ENCODE data around the gene RALGAPB.
"Not testable (repeated sequence)": the region's sequence is repeated elsewhere in the genome, so short reads cannot be mapped to it uniquely, and the experiment has no call there.

RALGAPB gene

DNA sequence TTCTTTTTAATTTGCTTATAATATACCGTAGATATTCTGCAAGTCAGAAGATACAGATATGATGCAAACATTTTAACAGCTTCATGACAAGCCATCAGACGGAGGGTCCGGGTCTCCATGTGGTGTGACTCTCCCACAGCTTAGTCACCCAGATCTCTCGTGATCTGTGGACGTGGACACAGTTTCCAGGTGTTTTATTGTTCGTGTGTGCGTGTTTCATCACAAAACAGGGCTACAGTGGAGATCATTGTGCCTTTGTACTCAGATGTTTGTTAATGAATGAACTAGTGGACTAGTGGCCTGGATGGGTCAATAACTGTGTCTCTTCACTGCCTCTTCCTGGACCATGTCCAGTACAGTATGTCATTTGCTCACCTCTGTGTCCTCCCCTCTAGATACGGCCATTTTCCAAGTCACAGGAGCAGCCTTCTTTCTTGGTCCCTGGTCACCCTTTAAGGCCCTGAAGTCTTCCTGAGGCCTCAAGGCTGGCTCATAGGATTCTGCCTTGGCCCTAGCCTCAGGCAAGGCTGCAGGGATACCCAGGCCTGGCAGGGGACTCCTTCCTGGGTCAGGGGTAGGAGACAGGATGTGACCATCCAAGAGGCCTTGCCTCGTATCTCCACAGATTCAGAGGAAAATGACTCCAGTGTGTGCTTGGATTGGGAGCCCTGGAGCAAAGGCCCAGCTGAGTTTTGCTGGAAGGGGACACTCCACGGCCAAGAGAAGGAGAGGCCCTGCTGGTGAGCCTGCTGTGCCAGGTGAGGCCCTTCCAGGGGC is 112.9 kb downstream of the RALGAPB start:
- Histone ChIP-seq H3K27ac (ENCODE audit: low read length) (no peak overlapping the region), H3K9me3 (ENCODE audit: control insufficient read depth in 2 of 2, low read length in 2 of 2) (no peaks in the 10 kb centered on the region), H3K9ac (ENCODE audit: low read length in 2 of 2) (no peak overlapping the region), H3K4me3 (ENCODE audit: low read length in 2 of 2) (no peak overlapping the region), H3K36me3 (ENCODE audit: control insufficient read depth in 2 of 2, insufficient read depth in 2 of 2, low read length in 2 of 2) (no peaks in the 10 kb centered on the region), H3K27me3 (ENCODE audit: control insufficient read depth in 1 of 2, insufficient read depth in 2 of 2, low read length in 2 of 2) (peaks cover 6 to 22% of the 10 kb centered on the region in 2 donors), H3K4me1 (ENCODE audit: control insufficient read depth, insufficient read depth, low read length) (no peaks in the 10 kb centered on the region)

DNA sequence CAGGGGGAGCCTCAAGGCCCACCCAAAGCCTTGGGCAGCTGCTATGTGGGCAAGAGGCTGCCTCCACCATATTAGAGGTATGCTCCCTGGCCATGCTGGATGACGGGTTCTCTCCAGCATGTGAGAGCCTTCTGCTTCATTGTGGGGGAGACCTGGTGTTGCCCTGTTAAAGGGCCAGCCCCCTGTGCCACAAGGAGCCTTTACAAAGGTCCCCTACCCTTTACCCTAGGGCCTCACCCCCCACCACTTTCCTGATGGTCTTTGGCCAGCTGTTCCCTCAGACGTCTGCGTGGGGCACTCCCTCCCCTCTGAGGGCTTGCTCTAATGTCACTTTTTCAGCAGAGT is 113.5 kb downstream of the RALGAPB start:
- H3K4me1 ChIP-seq (ENCODE audit: control insufficient read depth, insufficient read depth, low read length): no peaks in the 10 kb centered on the region
- H3K27me3 ChIP-seq (ENCODE audit: control insufficient read depth in 1 of 2, insufficient read depth in 2 of 2, low read length in 2 of 2): peaks cover 12 to 28% of the 10 kb centered on the region in 2 donors
- H3K9me3 ChIP-seq (ENCODE audit: control insufficient read depth in 2 of 2, low read length in 2 of 2): no peaks in the 10 kb centered on the region
- H3K36me3 ChIP-seq (ENCODE audit: control insufficient read depth in 2 of 2, insufficient read depth in 2 of 2, low read length in 2 of 2): no peaks in the 10 kb centered on the region
- H3K4me3 ChIP-seq (ENCODE audit: low read length in 2 of 2): no peak overlapping the region
- H3K27ac ChIP-seq (ENCODE audit: low read length): no peak overlapping the region
- H3K9ac ChIP-seq (ENCODE audit: low read length in 2 of 2): no peak overlapping the region

DNA sequence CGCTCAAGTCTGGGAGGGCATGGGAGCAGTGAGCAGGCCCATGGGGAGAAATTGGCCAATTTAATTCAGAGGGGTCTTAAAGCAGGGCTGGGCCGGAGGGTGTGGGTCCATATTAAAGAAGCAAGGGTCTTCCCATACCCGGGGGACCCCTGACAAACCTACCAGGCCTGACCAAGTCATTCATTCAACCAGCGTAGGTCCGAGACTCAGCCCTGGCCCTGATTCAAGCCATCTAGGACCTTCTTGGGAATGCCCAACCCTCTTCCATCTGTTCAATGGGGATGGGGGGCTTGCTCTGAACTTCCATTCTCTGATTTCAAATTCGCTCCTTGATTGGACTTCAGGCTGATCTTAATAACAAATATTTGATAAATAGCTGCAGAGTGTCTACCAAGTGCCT is 115.7 kb downstream of the RALGAPB start:
- Histone ChIP-seq H3K27me3 (ENCODE audit: control insufficient read depth in 1 of 2, insufficient read depth in 2 of 2, low read length in 2 of 2) (peaks cover 14 to 30% of the 10 kb centered on the region in 2 donors), H3K9ac (ENCODE audit: low read length in 2 of 2) (no peak overlapping the region), H3K27ac (ENCODE audit: low read length) (no peak overlapping the region), H3K9me3 (ENCODE audit: control insufficient read depth in 2 of 2, low read length in 2 of 2) (no peaks in the 10 kb centered on the region), H3K4me3 (ENCODE audit: low read length in 2 of 2) (no peak overlapping the region), H3K36me3 (ENCODE audit: control insufficient read depth in 2 of 2, insufficient read depth in 2 of 2, low read length in 2 of 2) (no peaks in the 10 kb centered on the region), H3K4me1 (ENCODE audit: control insufficient read depth, insufficient read depth, low read length) (no peaks in the 10 kb centered on the region)

DNA sequence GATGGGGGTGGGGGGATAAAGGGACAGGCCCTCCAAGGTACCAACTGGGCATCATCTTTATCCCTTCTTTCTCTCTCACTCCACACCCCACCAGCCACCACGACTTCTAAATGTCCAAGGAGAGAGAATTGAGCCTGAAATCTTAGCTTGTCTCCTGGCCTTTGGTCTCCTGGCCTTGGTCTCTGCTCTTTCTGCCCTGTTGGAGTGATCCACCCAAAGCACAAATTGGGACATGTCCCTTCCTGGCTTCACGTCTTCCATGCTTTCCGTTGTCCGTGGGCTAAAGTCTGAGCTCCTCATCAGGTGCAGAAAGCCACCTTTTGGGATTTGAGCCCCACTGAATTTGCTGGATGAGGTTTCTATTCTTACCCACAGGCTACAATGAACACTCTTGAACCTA is 116.7 kb downstream of the RALGAPB start:
- Histone ChIP-seq H3K4me3 (ENCODE audit: low read length in 2 of 2) (no peak overlapping the region), H3K36me3 (ENCODE audit: control insufficient read depth in 2 of 2, insufficient read depth in 2 of 2, low read length in 2 of 2) (no peaks in the 10 kb centered on the region), H3K27ac (ENCODE audit: low read length) (no peak overlapping the region), H3K4me1 (ENCODE audit: control insufficient read depth, insufficient read depth, low read length) (no peaks in the 10 kb centered on the region), H3K9me3 (ENCODE audit: control insufficient read depth in 2 of 2, low read length in 2 of 2) (no peaks in the 10 kb centered on the region), H3K27me3 (ENCODE audit: control insufficient read depth in 1 of 2, insufficient read depth in 2 of 2, low read length in 2 of 2) (peaks cover 14 to 25% of the 10 kb centered on the region in 2 donors), H3K9ac (ENCODE audit: low read length in 2 of 2) (no peak overlapping the region)

DNA sequence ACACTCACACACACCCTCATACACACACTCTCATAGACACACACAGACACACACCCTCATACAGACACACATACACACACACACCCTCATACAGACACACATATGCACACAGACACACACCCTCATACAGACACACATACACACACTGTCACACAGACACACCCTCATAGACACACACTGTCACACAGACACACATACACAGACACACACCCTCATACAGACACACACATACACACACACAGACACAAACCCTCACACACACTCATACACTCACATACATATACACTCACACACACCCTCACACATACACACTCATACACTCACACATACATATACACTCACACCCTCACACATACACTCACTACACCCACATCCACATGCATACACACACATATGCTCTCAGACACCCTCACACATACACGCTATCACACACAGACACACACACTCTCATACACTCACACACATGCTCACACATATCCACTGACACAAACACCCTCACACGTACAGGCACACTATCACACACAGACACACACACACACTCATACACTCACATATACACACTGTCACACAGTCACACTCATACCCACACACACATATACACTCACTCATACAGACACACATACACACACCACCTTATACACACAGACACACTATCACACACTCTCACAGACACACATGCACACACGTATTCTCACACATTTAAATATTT is 117.5 kb downstream of the RALGAPB start:
- no peaks in the 10 kb centered on the region for H3K9me3 ChIP-seq (ENCODE audit: control insufficient read depth in 2 of 2, low read length in 2 of 2)
- no peak overlapping the region for H3K4me3 ChIP-seq (ENCODE audit: low read length in 2 of 2)
- no peak overlapping the region for H3K9ac ChIP-seq (ENCODE audit: low read length in 2 of 2)
- H3K36me3 ChIP-seq (ENCODE audit: control insufficient read depth in 2 of 2, insufficient read depth in 2 of 2, low read length in 2 of 2): no peaks in the 10 kb centered on the region
- H3K4me1 ChIP-seq (ENCODE audit: control insufficient read depth, insufficient read depth, low read length): no peaks in the 10 kb centered on the region
- peaks cover 14 to 25% of the 10 kb centered on the region in 2 donors for H3K27me3 ChIP-seq (ENCODE audit: control insufficient read depth in 1 of 2, insufficient read depth in 2 of 2, low read length in 2 of 2)
- no peak overlapping the region for H3K27ac ChIP-seq (ENCODE audit: low read length)

DNA sequence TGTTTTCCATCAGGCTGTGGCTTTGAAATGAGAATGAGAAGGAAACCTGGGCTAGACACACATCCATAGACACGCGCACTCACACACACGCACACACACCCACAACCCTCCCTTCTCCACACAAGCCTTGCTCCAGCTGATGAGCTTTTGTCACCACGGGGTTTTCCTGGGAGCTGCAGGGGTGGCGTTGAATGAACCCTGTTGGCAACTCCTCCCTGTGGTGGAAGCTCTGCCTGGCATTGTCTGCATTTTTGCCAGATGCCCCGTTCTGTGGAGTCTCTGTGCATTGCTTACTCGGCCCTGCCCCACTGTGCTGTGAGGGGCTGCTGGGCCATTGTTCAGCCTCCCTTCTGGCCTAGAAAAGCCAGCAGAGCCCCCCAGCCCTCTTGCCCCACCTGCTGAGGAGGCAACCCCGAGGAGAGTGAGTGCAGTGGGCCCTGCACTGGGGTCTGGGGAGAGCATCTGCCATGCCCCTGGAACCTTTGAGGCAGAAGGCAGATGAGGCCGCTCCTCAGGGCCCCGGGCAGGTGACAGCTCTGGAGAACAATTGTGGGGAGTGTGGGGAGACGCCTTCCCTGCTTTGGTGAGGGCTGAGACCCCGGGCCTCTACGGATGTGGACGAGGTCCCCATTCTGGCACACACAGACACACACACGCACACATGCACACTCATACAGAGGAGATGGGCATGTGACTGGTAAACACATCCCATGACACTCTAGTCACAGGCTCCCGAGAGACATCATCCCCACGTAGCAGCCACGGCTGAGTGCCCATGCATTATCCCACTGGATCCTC is 118.2 kb downstream of the RALGAPB start:
- Histone ChIP-seq H3K4me3 (ENCODE audit: low read length in 2 of 2) (no peak overlapping the region), H3K9me3 (ENCODE audit: control insufficient read depth in 2 of 2, low read length in 2 of 2) (no peaks in the 10 kb centered on the region), H3K9ac (ENCODE audit: low read length in 2 of 2) (no peak overlapping the region), H3K27me3 (ENCODE audit: control insufficient read depth in 1 of 2, insufficient read depth in 2 of 2, low read length in 2 of 2) (peaks cover 10 to 19% of the 10 kb centered on the region in 2 donors), H3K27ac (ENCODE audit: low read length) (no peak overlapping the region), H3K36me3 (ENCODE audit: control insufficient read depth in 2 of 2, insufficient read depth in 2 of 2, low read length in 2 of 2) (no peaks in the 10 kb centered on the region), H3K4me1 (ENCODE audit: control insufficient read depth, insufficient read depth, low read length) (no peaks in the 10 kb centered on the region)

DNA sequence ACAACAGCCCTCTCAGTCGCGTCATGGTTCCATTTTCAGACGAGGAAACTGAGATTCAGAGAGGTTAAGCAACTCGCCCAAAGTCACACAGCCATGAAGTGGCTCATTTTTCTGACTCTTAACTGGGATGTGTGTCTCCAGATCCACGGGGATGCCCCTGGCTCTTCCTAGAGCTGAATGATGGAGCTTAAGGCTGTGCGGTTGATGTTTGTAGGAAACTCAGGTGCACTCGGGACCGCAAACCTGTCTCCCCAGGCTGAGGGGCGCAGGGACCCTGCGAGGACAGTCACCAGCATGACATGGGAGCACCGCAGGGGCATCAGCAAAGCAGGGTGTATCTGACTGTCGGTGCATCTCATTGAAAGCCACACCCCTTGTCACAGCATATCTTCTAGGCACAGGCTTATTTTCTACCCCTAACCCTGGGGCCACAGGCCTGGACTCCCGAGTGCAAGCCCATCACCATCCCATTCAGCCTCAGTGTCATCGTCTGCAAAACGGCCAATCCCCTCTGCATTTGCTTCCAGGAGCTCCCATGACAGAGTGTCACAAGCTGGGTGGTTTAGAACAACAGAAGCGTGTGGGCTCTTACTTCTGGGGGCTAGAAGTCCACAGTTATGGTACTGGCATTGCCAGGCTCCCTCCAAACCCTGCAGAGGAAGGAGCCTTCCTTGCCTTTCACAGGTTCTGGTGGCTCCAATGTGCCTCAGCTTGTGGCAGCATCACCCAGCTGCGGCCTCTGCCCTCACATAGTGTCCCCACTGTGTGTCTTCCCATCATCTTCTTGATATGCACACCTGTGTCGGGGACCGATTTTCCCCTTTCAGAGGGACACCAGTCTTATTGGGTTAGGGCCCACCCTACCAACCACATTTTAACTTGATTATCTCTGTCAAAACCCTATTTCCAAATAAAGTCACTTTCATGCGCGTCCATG is 119.1 kb downstream of the RALGAPB start:
- Histone ChIP-seq H3K36me3 (ENCODE audit: control insufficient read depth in 2 of 2, insufficient read depth in 2 of 2, low read length in 2 of 2) (no peaks in the 10 kb centered on the region), H3K27me3 (ENCODE audit: control insufficient read depth in 1 of 2, insufficient read depth in 2 of 2, low read length in 2 of 2) (peaks cover 10 to 19% of the 10 kb centered on the region in 2 donors), H3K4me3 (ENCODE audit: low read length in 2 of 2) (no peak overlapping the region), H3K9ac (ENCODE audit: low read length in 2 of 2) (no peak overlapping the region), H3K4me1 (ENCODE audit: control insufficient read depth, insufficient read depth, low read length) (no peaks in the 10 kb centered on the region), H3K9me3 (ENCODE audit: control insufficient read depth in 2 of 2, low read length in 2 of 2) (no peaks in the 10 kb centered on the region), H3K27ac (ENCODE audit: low read length) (no peak overlapping the region)

DNA sequence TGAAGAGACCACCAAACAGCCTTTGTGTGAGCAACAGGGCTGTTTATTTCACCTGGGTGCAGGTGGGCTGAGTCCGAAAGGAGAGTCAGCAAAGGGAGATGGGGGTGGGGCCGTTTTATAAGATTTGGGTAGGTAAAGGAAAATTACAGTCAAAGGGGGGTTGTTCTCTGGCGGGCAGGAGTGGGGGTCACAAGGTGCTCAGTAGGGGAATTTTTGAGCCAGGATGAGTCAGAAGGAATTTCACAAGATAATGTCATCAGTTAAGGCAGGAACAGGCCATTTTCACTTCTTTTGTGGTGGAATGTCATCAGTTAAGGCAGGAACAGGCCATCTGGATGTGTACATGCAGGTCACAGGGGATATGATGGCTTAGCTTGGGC is 119.8 kb downstream of the RALGAPB start:
- not testable (repeated sequence) for H3K4me3 ChIP-seq (ENCODE audit: low read length in 2 of 2)

DNA sequence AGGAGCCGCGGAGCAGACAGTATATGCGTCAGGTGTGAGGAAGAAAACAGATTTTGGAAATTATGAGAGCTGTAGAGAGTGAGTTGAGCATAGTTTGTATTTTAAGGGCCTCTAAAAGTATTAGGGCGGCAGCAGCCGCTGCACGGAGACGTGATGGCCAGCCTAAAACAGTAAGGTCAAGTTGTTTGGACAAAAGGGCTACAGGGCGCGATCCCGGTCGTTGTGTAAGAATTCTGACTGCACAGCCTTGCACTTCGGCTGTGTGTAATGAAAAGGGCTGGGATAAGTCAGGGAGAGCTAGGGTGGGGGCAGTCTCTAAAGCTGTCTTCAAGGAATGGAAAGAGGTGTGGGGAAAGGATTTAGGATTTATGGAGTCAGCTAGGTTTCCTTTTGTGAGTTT is 121.6 kb downstream of the RALGAPB start:
- not testable (repeated sequence) for H3K9me3 ChIP-seq (ENCODE audit: control insufficient read depth in 2 of 2, low read length in 2 of 2); H3K36me3 ChIP-seq (ENCODE audit: control insufficient read depth in 2 of 2, insufficient read depth in 2 of 2, low read length in 2 of 2); H3K27ac ChIP-seq (ENCODE audit: low read length); H3K9ac ChIP-seq (ENCODE audit: low read length in 2 of 2); H3K4me3 ChIP-seq (ENCODE audit: low read length in 2 of 2); H3K4me1 ChIP-seq (ENCODE audit: control insufficient read depth, insufficient read depth, low read length)
- H3K27me3 ChIP-seq (ENCODE audit: control insufficient read depth in 1 of 2, insufficient read depth in 2 of 2, low read length in 2 of 2): peaks cover 10 to 20% of the 10 kb centered on the region in 2 donors

More for the DNA sequence above, 119.8 kb downstream of the RALGAPB start:
- not testable (repeated sequence) for H3K4me1 ChIP-seq (ENCODE audit: control insufficient read depth, insufficient read depth, low read length); H3K9ac ChIP-seq (ENCODE audit: low read length in 2 of 2); H3K36me3 ChIP-seq (ENCODE audit: control insufficient read depth in 2 of 2, insufficient read depth in 2 of 2, low read length in 2 of 2); H3K27ac ChIP-seq (ENCODE audit: low read length); H3K9me3 ChIP-seq (ENCODE audit: control insufficient read depth in 2 of 2, low read length in 2 of 2)
- H3K27me3 ChIP-seq (ENCODE audit: control insufficient read depth in 1 of 2, insufficient read depth in 2 of 2, low read length in 2 of 2): peaks cover 10 to 19% of the 10 kb centered on the region in 2 donors

DNA sequence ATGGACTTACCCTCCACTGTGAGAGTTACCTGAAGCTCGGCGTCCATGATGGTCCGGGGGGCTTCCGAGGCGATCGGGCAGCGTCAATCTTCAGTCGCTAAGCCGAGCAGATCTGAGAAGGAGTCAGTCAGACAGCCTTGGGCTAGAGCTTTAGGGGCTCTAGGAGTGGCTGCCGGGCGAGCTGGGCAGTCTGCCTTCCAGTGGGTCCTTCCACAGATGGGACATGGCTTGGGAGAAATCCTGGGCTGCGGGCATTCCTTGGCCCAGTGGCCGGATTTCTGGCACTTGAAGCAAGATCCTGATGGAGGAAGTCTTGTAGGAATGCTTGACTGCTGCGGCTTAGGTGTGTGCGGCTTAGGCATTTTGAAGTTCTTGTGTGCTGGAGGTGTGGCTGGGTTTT is 123.2 kb downstream of the RALGAPB start:
- H3K27ac ChIP-seq (ENCODE audit: low read length); H3K4me3 ChIP-seq (ENCODE audit: low read length in 2 of 2); H3K9me3 ChIP-seq (ENCODE audit: control insufficient read depth in 2 of 2, low read length in 2 of 2); H3K9ac ChIP-seq (ENCODE audit: low read length in 2 of 2); H3K36me3 ChIP-seq (ENCODE audit: control insufficient read depth in 2 of 2, insufficient read depth in 2 of 2, low read length in 2 of 2); H3K27me3 ChIP-seq (ENCODE audit: control insufficient read depth in 1 of 2, insufficient read depth in 2 of 2, low read length in 2 of 2); H3K4me1 ChIP-seq (ENCODE audit: control insufficient read depth, insufficient read depth, low read length): not testable (repeated sequence)

Measured in stomach smooth muscle (tissue), 2 donors.